GM18907 (cell line): ENCODE data around the gene PMM1.

Source experiments
- ATAC-seq: cut with Tn5 transposase; IDR thresholded peaks from one replicate; pipeline ENCODE4 v1.9.1; 2021; ENCODE audit warnings: mild to moderate bottlenecking, moderate library complexity; ENCODE audit not compliant: unreplicated experiment

PMM1 gene

GRCh38 chr22:41539146-41540005, 50.3 kb downstream of the PMM1 start:
- no peak for ATAC-seq

GRCh38 chr22:41538583-41538982, 51.1 kb downstream of the PMM1 start:
- no peak for ATAC-seq

- no peak for ATAC-seq
Measured at GRCh38 chr22:41537203-41537602, 52.4 kb downstream of the PMM1 start.

DNA sequence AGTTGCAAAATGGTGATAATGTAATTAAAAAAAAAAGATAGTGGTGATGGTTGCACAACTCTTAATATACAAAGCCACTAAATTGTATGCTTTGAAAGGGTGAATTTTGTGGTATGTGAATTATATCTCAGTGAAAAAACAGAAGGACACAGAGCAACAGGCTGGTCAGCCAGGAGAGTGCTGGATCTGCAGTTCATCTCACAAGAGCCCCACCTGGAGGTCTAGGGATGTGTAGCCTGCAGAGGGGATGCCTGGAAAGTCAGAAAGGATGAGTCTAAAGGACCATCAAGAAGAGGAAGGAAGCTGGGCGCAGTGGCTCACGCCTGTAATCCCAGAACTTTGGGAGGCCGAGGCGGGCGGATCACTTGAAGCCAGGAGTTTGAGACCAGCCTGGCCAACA, 54.4 kb downstream of the PMM1 start:
- ATAC-seq, result no peak

- ATAC-seq, result no peak
Measured at GRCh38 chr22:41534219-41534618, 55.4 kb downstream of the PMM1 start.

- ATAC-seq, result no peak
Measured at GRCh38 chr22:41532908-41533825, 56.5 kb downstream of the PMM1 start.

- ATAC-seq, result no peak
Measured at GRCh38 chr22:41531715-41532477, 57.7 kb downstream of the PMM1 start.

DNA sequence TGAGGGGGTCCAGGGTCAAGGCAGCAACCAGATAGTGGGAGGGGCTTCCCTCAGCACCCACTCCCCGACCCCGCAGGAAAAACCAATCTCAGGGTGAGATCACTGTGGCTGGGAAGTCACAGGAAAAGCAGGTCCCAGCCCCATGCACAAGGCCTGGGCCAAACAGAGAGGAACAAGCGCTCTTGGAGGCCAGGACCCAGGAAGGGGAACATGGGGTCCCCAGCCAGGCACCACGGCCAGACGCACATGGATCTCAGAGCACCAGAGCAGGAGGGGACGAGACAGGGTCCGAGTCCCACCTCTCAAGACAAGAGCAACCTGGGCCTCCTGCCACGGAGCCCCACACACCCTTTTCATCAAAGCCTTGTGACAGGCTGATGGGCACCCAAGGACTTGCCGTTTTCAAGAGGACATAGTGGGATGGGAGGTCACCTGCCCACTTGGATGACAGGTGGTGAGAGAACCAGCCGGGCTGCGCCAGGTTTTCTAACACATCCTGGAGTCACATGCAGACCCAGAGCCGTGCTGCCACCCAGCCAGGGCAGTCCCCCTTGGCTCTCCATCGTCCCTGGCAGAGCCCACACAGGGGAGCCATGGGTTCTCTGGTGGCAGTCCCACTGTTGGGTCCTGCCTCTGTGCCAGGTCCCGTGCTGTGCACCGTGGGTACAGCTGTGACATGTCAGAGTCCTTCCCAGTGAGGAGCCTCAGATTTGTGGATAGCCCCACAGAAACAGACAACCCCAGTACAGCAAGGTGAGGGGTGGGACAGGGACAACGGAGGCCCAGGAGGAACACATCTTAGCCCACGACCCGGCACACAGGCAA, 58.5 kb downstream of the PMM1 start:
- ATAC-seq, result no peak

- ATAC-seq, result no peak
Measured at GRCh38 chr22:41528938-41529561, 60.6 kb downstream of the PMM1 start.

GRCh38 chr22:41528132-41528766, 61.4 kb downstream of the PMM1 start:
- no peak for ATAC-seq
